SIG-M5 (cell line): Measurements from ENCODE around the gene AIG1.

Experiments used
- DNase-seq: peaks from one replicate; lab custom pipeline; 2025; lab: John Stamatoyannopoulos, UW

Gene AIG1

GRCh38 chr6:143372199-143372882, 311.7 kb downstream of the AIG1 start:
- no peak for DNase-seq

- no peak for DNase-seq
Observed at GRCh38 chr6:143374014-143374413, 313.3 kb downstream of the AIG1 start.

GRCh38 chr6:143375022-143375585, 314.4 kb downstream of the AIG1 start:
- no peak for DNase-seq

GRCh38 chr6:143376375-143376774, 315.7 kb downstream of the AIG1 start:
- DNase-seq, result no peak

GRCh38 chr6:143376861-143377260, 316.2 kb downstream of the AIG1 start:
- no peak for DNase-seq

GRCh38 chr6:143385636-143386035, 324.9 kb downstream of the AIG1 start:
- DNase-seq, result no peak

GRCh38 chr6:143390278-143390677, 329.6 kb downstream of the AIG1 start:
- DNase-seq, result no peak
